ENCODE measurements around the gene CADPS. TPM values are rescaled to one million over a fixed set of nuclear protein-coding genes. Genes with fewer than 3 reads are reported as not detected.

The CADPS gene
- total RNA-seq, 1 experiment from 2014 or later, result not detected

GRCh38 chr3:62453448-62453847, 421.8 kb downstream of the CADPS start:
- Histone ChIP-seq H3K27me3 (ENCODE audit: control insufficient read depth, insufficient read depth, low read length) (no peaks in the 10 kb centered on the region), H3K4me3 (ENCODE audit: low read depth in 2 of 2, low read length in 2 of 2) (no peak overlapping the region), H3K36me3 (ENCODE audit: control insufficient read depth, insufficient read depth, low read length) (no peaks in the 10 kb centered on the region), H3K9me3 (ENCODE audit: control insufficient read depth, insufficient read depth, low read depth, low read length) (no peaks in the 10 kb centered on the region), H3K4me1 (ENCODE audit: control insufficient read depth, insufficient read depth, low read length) (no peaks in the 10 kb centered on the region), H3K27ac (ENCODE audit: low read length) (no peak overlapping the region)
- BruUV-seq (replicated peaks), result no TSS peak
- DNase-seq (ENCODE audit: low read depth, low spot score) (no peak), ATAC-seq (no peak)
- ChIA-PET POLR2A (no interaction called here), CTCF (no interaction called here)
- TF ChIP-seq TCF7L2 (IDR thresholded peaks at IDR 0.05; ENCODE audit: low read depth, low read length), result no peak
- TF ChIP-seq SIN3A (IDR thresholded peaks at IDR 0.05; ENCODE audit: borderline replicate concordance, insufficient read depth, low read depth, low read length), result no peak
- no peak for TF ChIP-seq REST (IDR thresholded peaks at IDR 0.05; ENCODE audit: insufficient read depth in 1 of 2, low read depth in 2 of 2, low read length in 1 of 2)
- no peak for TF ChIP-seq POLR2AphosphoS5 (IDR thresholded peaks at IDR 0.05; ENCODE audit: low read depth, low read length)
- TF ChIP-seq CTCF (IDR thresholded peaks at IDR 0.05), result no peak
- intact Hi-C loops (cut with micrococcal nuclease; ENCODE audit: unreplicated experiment) (no loop called here), in situ Hi-C loops (cut with HindIII; ENCODE audit: low pct_unique_long_range_greater_than_20kb, low sequenced_read_pairs) (no loop called here)

- CTCF ChIA-PET, result no interaction called here
- ATAC-seq, result no peak
- TF ChIP-seq POLR2AphosphoS5 (IDR thresholded peaks at IDR 0.05; ENCODE audit: low read depth, low read length) (no peak), SIN3A (IDR thresholded peaks at IDR 0.05; ENCODE audit: borderline replicate concordance, insufficient read depth, low read depth, low read length) (no peak), REST (IDR thresholded peaks at IDR 0.05; ENCODE audit: insufficient read depth in 1 of 2, low read depth in 2 of 2, low read length in 1 of 2) (no peak), TCF7L2 (IDR thresholded peaks at IDR 0.05; ENCODE audit: low read depth, low read length) (no peak), CTCF (IDR thresholded peaks at IDR 0.05) (no peak)
- Histone ChIP-seq H3K4me3 (ENCODE audit: low read depth in 2 of 2, low read length in 2 of 2) (no peak overlapping the region), H3K9me3 (ENCODE audit: control insufficient read depth, insufficient read depth, low read depth, low read length) (no peaks in the 10 kb centered on the region), H3K4me1 (ENCODE audit: control insufficient read depth, insufficient read depth, low read length) (no peaks in the 10 kb centered on the region), H3K27ac (ENCODE audit: low read length) (no peak overlapping the region), H3K27me3 (ENCODE audit: control insufficient read depth, insufficient read depth, low read length) (no peaks in the 10 kb centered on the region), H3K36me3 (ENCODE audit: control insufficient read depth, insufficient read depth, low read length) (no peaks in the 10 kb centered on the region)
- intact Hi-C loops (cut with micrococcal nuclease; ENCODE audit: unreplicated experiment) (no loop called here), in situ Hi-C loops (cut with HindIII; ENCODE audit: low pct_unique_long_range_greater_than_20kb, low sequenced_read_pairs) (no loop called here)
- no TSS peak for BruUV-seq (replicated peaks)
- no peak for DNase-seq (ENCODE audit: low read depth, low spot score)
- POLR2A ChIA-PET, result no interaction called here
Measured at GRCh38 chr3:62451211-62451887, 423.9 kb downstream of the CADPS start.
